H1 (cell line): Measurements from ENCODE around the gene OSBP2. TPM values are rescaled to one million over a fixed set of nuclear protein-coding genes. Genes with fewer than 3 reads are reported as not detected.

Experiments
- CTCF ChIA-PET: fragments of 300-600 bp; sonication (Branson Sonifier 250); formaldehyde crosslinking; loops from one replicate; lab custom pipeline; 2021; ENCODE audit not compliant: partially characterized antibody; lab: Charles Lee
- POLR2A ChIA-PET: fragments of 300-600 bp; sonication (Branson Sonifier 250); formaldehyde crosslinking; loops from one replicate; lab custom pipeline; 2021; ENCODE audit warnings: inconsistent platforms; ENCODE audit not compliant: partially characterized antibody; lab: Charles Lee
- DNase-seq, 2 experiments: peaks; one replicate each; pipeline versions ENCODE4 v3.0.0 to v3.0.0-alpha.2; 2010 to 2022; ENCODE audit warnings: low spot score in 2 of 2, low read depth in 1 of 2, mixed read lengths in 1 of 2
- FAIRE-seq: peaks from 2 replicates; lab custom pipeline; 2011; peaks lifted over from hg19 to GRCh38; lab: Jason Lieb, UNC
- H2AFZ ChIP-seq: 2 replicates; pipeline ENCODE4 v1.8.1; 2012; ENCODE audit warnings: low read length, inconsistent platforms
- H2AK5ac ChIP-seq: 2 replicates; pipeline ENCODE4 v1.6.1; 2013; ENCODE audit warnings: low read depth, low read length
- H2BK120ac ChIP-seq: replicated peaks from 2 replicates; pipeline ENCODE3; 2013; ENCODE audit warnings: low read depth, low read length, inconsistent platforms
- H2BK12ac ChIP-seq: 2 replicates; pipeline ENCODE4 v1.6.1; 2013; ENCODE audit warnings: low read depth, low read length
- H2BK15ac ChIP-seq: 2 replicates; pipeline ENCODE4 v1.6.1; 2013; ENCODE audit warnings: low read length
- H2BK20ac ChIP-seq: 2 replicates; pipeline ENCODE4 v1.6.1; 2013; ENCODE audit warnings: low read length
- H2BK5ac ChIP-seq: 2 replicates; pipeline ENCODE4 v1.6.1; 2013; ENCODE audit warnings: low read depth, low read length
- H3K14ac ChIP-seq: 2 replicates; pipeline ENCODE4 v1.6.1; 2013; ENCODE audit warnings: inconsistent platforms; ENCODE audit not compliant: insufficient read length
- H3K18ac ChIP-seq: 2 replicates; pipeline ENCODE4 v1.6.1; 2013; ENCODE audit warnings: low read length; ENCODE audit errors: extremely low read depth
- H3K23ac ChIP-seq: 2 replicates; pipeline ENCODE4 v1.6.1; 2013; ENCODE audit warnings: inconsistent platforms; ENCODE audit not compliant: insufficient read length
- H3K23me2 ChIP-seq: 2 replicates; pipeline ENCODE4 v1.6.1; 2013; ENCODE audit warnings: low read depth, low read length
- H3K27ac ChIP-seq: 2 replicates; pipeline ENCODE4 v1.6.1; 2011; ENCODE audit warnings: low read depth, low read length, inconsistent platforms
- H3K27me3 ChIP-seq, 4 experiments: replicated peaks in 1 of 4; 1 replicate in 1 of 4; 2 replicates in 3 of 4; pipeline versions ENCODE4 v1.6.1 to v1.8.1; 2011 to 2013; ENCODE audit warnings: low read length in 3 of 4, mild to moderate bottlenecking in 3 of 4, inconsistent platforms in 2 of 4, mixed read lengths in 2 of 4, moderate library complexity in 1 of 4; ENCODE audit not compliant: control insufficient read depth in 3 of 4, insufficient read depth in 3 of 4; ENCODE audit errors: extremely low read depth in 1 of 4
- H3K36me3 ChIP-seq, 4 experiments: 2 replicates each; pipeline versions ENCODE4 v1.6.1 to v1.8.1; 2011 to 2013; ENCODE audit warnings: mild to moderate bottlenecking in 4 of 4, low read length in 3 of 4, moderate library complexity in 2 of 4, control low read depth in 1 of 4, inconsistent platforms in 1 of 4; ENCODE audit not compliant: insufficient read depth in 4 of 4, control insufficient read depth in 2 of 4
- H3K4ac ChIP-seq: replicated peaks from 2 replicates; pipeline ENCODE3; 2013; ENCODE audit warnings: low read length, low read depth, mixed read lengths, inconsistent platforms; ENCODE audit not compliant: insufficient read length
- H3K4me1 ChIP-seq, 4 experiments: replicated peaks in 1 of 4; 1 replicate in 1 of 4; 2 replicates in 3 of 4; pipeline versions ENCODE4 v1.6.1 to v1.8.1; 2011 to 2013; ENCODE audit warnings: low read length in 3 of 4, inconsistent platforms in 2 of 4, mixed read lengths in 1 of 4; ENCODE audit not compliant: insufficient read depth in 4 of 4, control insufficient read depth in 3 of 4
- H3K4me2 ChIP-seq, 2 experiments: 2 replicates each; pipeline versions ENCODE4 v1.6.1 to v1.8.1; 2011 to 2013; ENCODE audit warnings: low read depth in 2 of 2, low read length in 2 of 2, control low read depth in 1 of 2, inconsistent platforms in 1 of 2, mild to moderate bottlenecking in 1 of 2; ENCODE audit not compliant: insufficient read depth in 1 of 2
- H3K4me3 ChIP-seq, 4 experiments: fragments of 200-600, 300-600 bp in 1 of 4; sonication (generic), shearing (Covaris generic), sonication (Bioruptor Twin) in 1 of 4; 2 replicates each; pipeline versions ENCODE4 v1.5.1 to v1.8.1; 2011 to 2016; ENCODE audit warnings: low read length in 4 of 4, low read depth in 3 of 4, control low read depth in 2 of 4, inconsistent platforms in 2 of 4, mild to moderate bottlenecking in 2 of 4, mixed read lengths in 1 of 4, moderate library complexity in 1 of 4; ENCODE audit not compliant: insufficient read depth in 2 of 4; ENCODE audit errors: extremely low read depth in 1 of 4
- H3K56ac ChIP-seq: replicated peaks from 2 replicates; pipeline ENCODE3; 2013; ENCODE audit warnings: low read depth, mild to moderate bottlenecking, mixed read lengths, low read length, inconsistent platforms; ENCODE audit not compliant: insufficient read length
- H3K79me1 ChIP-seq: 2 replicates; pipeline ENCODE4 v1.6.1; 2013; ENCODE audit warnings: low read depth, low read length, control low read depth
- H3K79me2 ChIP-seq, 2 experiments: 2 replicates each; pipeline versions ENCODE4 v1.6.1 to v1.8.1; 2012 to 2013; ENCODE audit warnings: low read length in 2 of 2, mild to moderate bottlenecking in 2 of 2, inconsistent platforms in 1 of 2; ENCODE audit not compliant: insufficient read depth in 2 of 2, control insufficient read depth in 1 of 2
- H3K9ac ChIP-seq, 4 experiments: replicated peaks in 1 of 4; 1 replicate in 1 of 4; 2 replicates in 3 of 4; pipeline versions ENCODE4 v1.6.1 to v1.8.1; 2011 to 2013; ENCODE audit warnings: low read depth in 3 of 4, low read length in 3 of 4, control low read depth in 2 of 4, mild to moderate bottlenecking in 2 of 4, moderate library complexity in 2 of 4, inconsistent platforms in 1 of 4; ENCODE audit errors: extremely low read depth in 1 of 4
- H3K9me3 ChIP-seq, 2 experiments: 2 replicates each; pipeline versions ENCODE4 v1.6.1 to v1.8.1; 2012 to 2013; ENCODE audit warnings: mild to moderate bottlenecking in 2 of 2, moderate library complexity in 2 of 2, control low read depth in 1 of 2, inconsistent platforms in 1 of 2, low read depth in 1 of 2, low read length in 1 of 2, mixed read lengths in 1 of 2; ENCODE audit not compliant: insufficient read depth in 2 of 2
- H4K20me1 ChIP-seq, 2 experiments: replicated peaks in 1 of 2; 2 replicates each; pipeline versions ENCODE3 to v1.8.1; 2011 to 2013; ENCODE audit warnings: inconsistent platforms in 2 of 2, low read length in 2 of 2, mild to moderate bottlenecking in 1 of 2; ENCODE audit not compliant: insufficient read depth in 2 of 2, control insufficient read depth in 1 of 2
- H4K5ac ChIP-seq: 2 replicates; pipeline ENCODE4 v1.6.1; 2013; ENCODE audit warnings: low read length, low read depth, mixed read lengths, inconsistent platforms; ENCODE audit not compliant: insufficient read length
- H4K8ac ChIP-seq: 2 replicates; pipeline ENCODE4 v1.8.0; 2013; ENCODE audit warnings: mild to moderate bottlenecking, moderate library complexity, low read length, inconsistent platforms; ENCODE audit not compliant: insufficient read depth; ENCODE audit errors: extremely low read depth
- H4K91ac ChIP-seq: replicated peaks from 2 replicates; pipeline ENCODE3; 2013; ENCODE audit warnings: low read length, mixed read lengths, inconsistent platforms; ENCODE audit not compliant: insufficient read length
- KDM5A ChIP-seq: fragments of 200-600 bp; IDR thresholded peaks from 2 replicates; pipeline ENCODE4 v1.7.1; 2012; ENCODE audit warnings: mild to moderate bottlenecking, low read length, inconsistent platforms, mixed read lengths
- SP2 ChIP-seq: IDR thresholded peaks from 2 replicates; pipeline ENCODE4 v1.6.1; 2012; ENCODE audit warnings: mild to moderate bottlenecking, low read length, inconsistent platforms
- TAF1 ChIP-seq: IDR thresholded peaks from 2 replicates; pipeline ENCODE4 v1.6.1; 2011; ENCODE audit warnings: mild to moderate bottlenecking, low read depth, low read length
- WGBS, 2 experiments: shearing (Covaris generic) in 1 of 2; methylation state at CpG; one replicate each; pipeline versions ENCODE4 v1.1.6 to v1.1.7; 2013 to 2015; ENCODE audit warnings: low lambda C conversion rate in 2 of 2, mixed read lengths in 2 of 2, inconsistent platforms in 1 of 2, low coverage in 1 of 2, missing lambda C conversion rate in 1 of 2; ENCODE audit not compliant: insufficient replicate concordance in 2 of 2, insufficient coverage in 1 of 2, insufficient read length in 1 of 2; ENCODE audit errors: extremely low coverage in 1 of 2, missing lambda C conversion rate in 1 of 2; 5-methylcytosine and 5-hydroxymethylcytosine counted together
- polyA plus RNA-seq, 7 experiments: library from polyadenylated mRNA; depleted of rRNA in 3 of 7; stranded (reverse) in 5 of 7; unstranded in 2 of 7; fragments of >200 nt in 5 of 7; fragments of 200-250 nt in 2 of 7; gene quantifications; 1 replicate in 5 of 7; 2 replicates in 1 of 7; 4 replicates in 1 of 7; pipeline versions ENCODE4 v1.2.1 to v1.2.3, GENCODE V29; 2011 to 2013; ENCODE audit warnings: missing spikeins in 2 of 7, mixed read lengths in 2 of 7
- total RNA-seq: library from RNA; stranded (reverse); fragmentation: NEBNext Ultra II Directional; extraction: Animal tissue kit (Norgen Biotek cat#: 25700); gene quantifications from 2 replicates; pipeline ENCODE4 v1.2.1, GENCODE V29; 2021

OSBP2 gene
- total and polyA plus RNA-seq, 2 of the 8 experiments (the other 6 are each of a cell fraction or from before 2014, with no cell fraction given): 3.4 to 3.7 TPM

DNA sequence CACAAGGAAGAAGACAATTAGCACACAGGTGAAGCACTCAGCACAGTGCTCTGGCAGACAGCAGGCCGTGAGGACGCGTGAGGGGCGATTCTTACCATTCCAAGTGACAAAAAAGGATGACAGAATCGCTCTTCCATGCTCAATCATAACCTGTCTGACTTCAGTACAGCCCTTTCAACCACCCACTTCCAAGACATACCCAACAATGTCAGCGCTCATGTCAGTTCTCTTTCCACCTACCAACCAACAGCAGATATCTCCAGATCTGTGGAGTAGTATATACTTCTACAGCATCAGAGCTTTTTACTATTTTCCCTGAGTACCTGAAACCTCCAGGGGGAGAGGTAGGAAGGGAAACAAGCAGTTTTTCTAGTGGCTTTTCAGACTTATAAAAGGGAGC is 233.7 kb downstream of the OSBP2 start:
- H2BK20ac ChIP-seq: no peak overlapping the region
- no peak overlapping the region for H3K18ac ChIP-seq
- no peak overlapping the region for H2BK120ac ChIP-seq
- H2AFZ ChIP-seq: no peak overlapping the region
- WGBS, 2 experiments: 92% methylated on average over 6 of the region's 6 CpGs; no CpG with 5 or more reads in 1 of the 2 experiments
- H3K4me2 ChIP-seq: no peak overlapping the region
- FAIRE-seq: no peak
- H3K14ac ChIP-seq: no peak overlapping the region
- H4K5ac ChIP-seq: no peak overlapping the region
- CTCF ChIA-PET: no interaction called here
- H2BK12ac ChIP-seq: no peak overlapping the region
- H3K36me3 ChIP-seq: peaks cover 54 to 92% (median 80%) of the 10 kb centered on the region in 4 experiments
- no peak overlapping the region for H2BK15ac ChIP-seq
- no peak for DNase-seq
- H3K79me2 ChIP-seq: no peaks in the 10 kb centered on the region
- H4K91ac ChIP-seq: no peak overlapping the region
- H2AK5ac ChIP-seq: no peak overlapping the region
- H3K4me3 ChIP-seq: no peak overlapping the region
- peaks cover 1 to 12% of the 10 kb centered on the region in 2 experiments for H4K20me1 ChIP-seq
- no peak overlapping the region for H3K23ac ChIP-seq
- peaks cover 4% of the 10 kb centered on the region; the same call in 1 of the 2 replicates for H3K79me1 ChIP-seq
- POLR2A ChIA-PET: interaction anchor here (1.1 kb wide), 1 partner anchor 9 kb away, joined by 3 read pairs; no protein-coding TSS in a partner anchor
- H3K9ac ChIP-seq: no peak overlapping the region
- H3K27me3 ChIP-seq: no peaks in the 10 kb centered on the region
- no peak overlapping the region for H2BK5ac ChIP-seq
- no peaks in the 10 kb centered on the region for H3K4me1 ChIP-seq
- H3K9me3 ChIP-seq: no peaks in the 10 kb centered on the region
- no peaks in the 10 kb centered on the region for H3K23me2 ChIP-seq
- H3K4ac ChIP-seq: no peak overlapping the region
- TF ChIP-seq TAF1 (no peak), KDM5A (no peak), SP2 (no peak)
- H3K27ac ChIP-seq: no peak overlapping the region
- no peak overlapping the region for H3K56ac ChIP-seq
- H4K8ac ChIP-seq: no peak overlapping the region
